Keratinocyte (primary cell): ENCODE data around the gene TANGO2. TPM values are rescaled to one million over a fixed set of nuclear protein-coding genes. Genes with fewer than 3 reads are reported as not detected.

Source experiments
- DNase-seq: peaks from one replicate; pipeline ENCODE4 v3.0.0-alpha.2; 2011; ENCODE audit warnings: low read depth, missing footprints, low spot score
- FAIRE-seq: peaks from 2 replicates; lab custom pipeline; 2011; peaks lifted over from hg19 to GRCh38; lab: Jason Lieb, UNC
- H2AFZ ChIP-seq: 2 replicates; pipeline ENCODE4 v1.6.0; 2012; ENCODE audit warnings: low read length, control low read depth, inconsistent platforms; ENCODE audit not compliant: control insufficient read depth
- H3K27ac ChIP-seq: 2 replicates; pipeline ENCODE4 v1.5.1; 2011; ENCODE audit warnings: low read length; ENCODE audit not compliant: control insufficient read depth, insufficient read depth
- H3K27me3 ChIP-seq: 3 replicates; pipeline ENCODE4 v1.6.0; 2011; ENCODE audit warnings: low read length; ENCODE audit not compliant: control insufficient read depth, insufficient read depth; ENCODE audit errors: extremely low read depth
- H3K36me3 ChIP-seq, 2 experiments: 2 replicates in 1 of 2; 3 replicates in 1 of 2; pipeline ENCODE4 v1.5.1; 2011; ENCODE audit warnings: low read length in 2 of 2, mild to moderate bottlenecking in 1 of 2; ENCODE audit not compliant: control insufficient read depth in 2 of 2, insufficient read depth in 2 of 2; ENCODE audit errors: extremely low read depth in 1 of 2
- H3K4me1 ChIP-seq: 3 replicates; pipeline ENCODE4 v1.5.1; 2011; ENCODE audit warnings: low read length; ENCODE audit not compliant: control insufficient read depth, insufficient read depth; ENCODE audit errors: extremely low read depth
- H3K4me2 ChIP-seq: 3 replicates; pipeline ENCODE4 v1.6.0; 2011; ENCODE audit warnings: low read depth, low read length; ENCODE audit not compliant: control insufficient read depth, insufficient read depth; ENCODE audit errors: extremely low read depth
- H3K4me3 ChIP-seq, 3 experiments: fragments of 200-600 bp in 1 of 3; sonication (generic) in 1 of 3; 2 replicates in 2 of 3; 3 replicates in 1 of 3; pipeline ENCODE4 v1.5.1; 2011 to 2016; ENCODE audit warnings: low read length in 3 of 3, mild to moderate bottlenecking in 3 of 3, control low read depth in 2 of 3, inconsistent platforms in 1 of 3, low read depth in 1 of 3, mixed read lengths in 1 of 3, mixed run types in 1 of 3, moderate library complexity in 1 of 3; ENCODE audit not compliant: control insufficient read depth in 2 of 3, insufficient read depth in 2 of 3; ENCODE audit errors: extremely low read depth in 1 of 3
- H3K79me2 ChIP-seq: 2 replicates; pipeline ENCODE4 v1.6.0; 2012; ENCODE audit warnings: low read length; ENCODE audit not compliant: control insufficient read depth, insufficient read depth
- H3K9ac ChIP-seq: 3 replicates; pipeline ENCODE4 v1.6.0; 2011; ENCODE audit warnings: low read length; ENCODE audit not compliant: control insufficient read depth, insufficient read depth; ENCODE audit errors: extremely low read depth
- H3K9me1 ChIP-seq: 3 replicates; pipeline ENCODE4 v1.6.0; 2011; ENCODE audit warnings: low read length; ENCODE audit not compliant: control insufficient read depth, insufficient read depth; ENCODE audit errors: extremely low read depth
- H3K9me3 ChIP-seq: 2 replicates; pipeline ENCODE4 v1.5.1; 2012; ENCODE audit warnings: low read depth, low read length; ENCODE audit not compliant: control insufficient read depth
- H4K20me1 ChIP-seq: 3 replicates; pipeline ENCODE4 v1.6.0; 2011; ENCODE audit warnings: low read length; ENCODE audit not compliant: control insufficient read depth, insufficient read depth; ENCODE audit errors: extremely low read depth
- CTCF ChIP-seq, 3 experiments: IDR thresholded peaks in 1 of 3; conservative IDR thresholded peaks in 1 of 3; optimal IDR thresholded peaks in 1 of 3; 2 replicates in 2 of 3; 3 replicates in 1 of 3; pipeline versions ENCODE3 to v1.5.1; 2011; ENCODE audit warnings: low read length in 3 of 3, mild to moderate bottlenecking in 3 of 3, moderate library complexity in 2 of 3, control low read depth in 1 of 3, inconsistent platforms in 1 of 3; ENCODE audit not compliant: insufficient read depth in 2 of 3; ENCODE audit errors: extremely low read depth in 1 of 3
- EZH2 ChIP-seq: IDR thresholded peaks from one replicate; pipeline ENCODE4 v1.6.1; 2012; ENCODE audit warnings: inconsistent platforms, mild to moderate bottlenecking, low read length, moderate library complexity
- dilution Hi-C: fragments of 300-500 bp; cut with MboI; formaldehyde crosslinking; loops from one replicate; pipeline ENCODE4 v1.7.0; 2020; ENCODE audit warnings: low sequenced_read_pairs; ENCODE audit not compliant: extremely low pct_ligation_motif_present
- polyA plus RNA-seq, 5 experiments: library from polyadenylated mRNA; depleted of rRNA in 3 of 5; stranded (reverse) in 3 of 5; stranded (forward) in 1 of 5; unstranded in 1 of 5; fragments of >200 nt; gene quantifications; 1 replicate in 1 of 5; 2 replicates in 3 of 5; 3 replicates in 1 of 5; pipeline versions ENCODE4 v1.2.1 to v1.2.3, GENCODE V29; 2011 to 2012; ENCODE audit warnings: missing spikeins in 2 of 5, low read depth in 1 of 5, low replicate concordance in 1 of 5

Gene TANGO2
- polyA plus RNA-seq, 1 donor (not counting 4 experiments of a cell fraction or from before 2014, with no cell fraction given) = 20.1 TPM

GRCh38 chr22:20056161-20056560 is 35.3 kb downstream of the TANGO2 start:
- dilution Hi-C loops = no loop called here
- Histone ChIP-seq H3K27me3 (no peaks in the 10 kb centered on the region), H3K27ac (no peak overlapping the region), H3K79me2 (no peaks in the 10 kb centered on the region), H3K9me1 (no peaks in the 10 kb centered on the region), H3K9ac (no peak overlapping the region), H3K36me3 (peaks cover 10 to 25% of the 10 kb centered on the region in 2 experiments), H3K4me1 (peaks cover under 1% of the 10 kb centered on the region), H3K4me2 (no peak overlapping the region), H3K4me3 (no peak overlapping the region), H4K20me1 (no peaks in the 10 kb centered on the region), H3K9me3 (no peaks in the 10 kb centered on the region), H2AFZ (no peak overlapping the region)
- DNase-seq = no peak
- TF ChIP-seq CTCF (optimal IDR thresholded peaks at IDR 0.05 in 1 of 3, IDR thresholded peaks at IDR 0.05 in 1 of 3, conservative IDR thresholded peaks at IDR 0.05 in 1 of 3; ENCODE audit: extremely low read depth in 1 of 3, insufficient read depth in 2 of 3, low read length in 3 of 3) (no peak), EZH2 (no peak)
- no peak for FAIRE-seq

GRCh38 chr22:20056696-20057386 is 35.9 kb downstream of the TANGO2 start:
- no peaks in the 10 kb centered on the region for H3K9me1 ChIP-seq
- H3K9ac ChIP-seq = no peak overlapping the region
- no peak overlapping the region for H2AFZ ChIP-seq
- FAIRE-seq (no peak), DNase-seq (no peak)
- no peaks in the 10 kb centered on the region for H3K79me2 ChIP-seq
- TF ChIP-seq EZH2 (no peak), CTCF (optimal IDR thresholded peaks at IDR 0.05 in 1 of 3, IDR thresholded peaks at IDR 0.05 in 1 of 3, conservative IDR thresholded peaks at IDR 0.05 in 1 of 3; ENCODE audit: extremely low read depth in 1 of 3, insufficient read depth in 2 of 3, low read length in 3 of 3) (no peak)
- peaks cover 7% of the 10 kb centered on the region for H3K4me1 ChIP-seq
- no peaks in the 10 kb centered on the region for H3K27me3 ChIP-seq
- H3K36me3 ChIP-seq = peaks cover 10 to 25% of the 10 kb centered on the region in 2 experiments
- dilution Hi-C loops = no loop called here
- H3K4me2 ChIP-seq = no peak overlapping the region
- H4K20me1 ChIP-seq = no peaks in the 10 kb centered on the region
- no peaks in the 10 kb centered on the region for H3K9me3 ChIP-seq
- no peak overlapping the region for H3K27ac ChIP-seq
- no peak overlapping the region for H3K4me3 ChIP-seq
